ENCODE results near the gene GTF3A.
"Not testable (repeated sequence)": the region's sequence is repeated elsewhere in the genome, so short reads cannot be mapped to it uniquely, and the experiment has no call there.

The GTF3A gene

GRCh38 chr13:27396252-27396846 lies 28.1 kb upstream of the GTF3A start:
- H3K4me3 ChIP-seq (ENCODE audit: low read length): no peak overlapping the region
- no peak for TF ChIP-seq CTCF (conservative IDR thresholded peaks at IDR 0.05; ENCODE audit: low read length)
- no peak for DNase-seq (ENCODE audit: low read depth)

GRCh38 chr13:27398360-27398759 lies 26.1 kb upstream of the GTF3A start:
- DNase-seq (ENCODE audit: low read depth): no peak
- no peak overlapping the region for H3K4me3 ChIP-seq (ENCODE audit: low read length)
- TF ChIP-seq CTCF (conservative IDR thresholded peaks at IDR 0.05; ENCODE audit: low read length): no peak

- not testable (repeated sequence) for DNase-seq (ENCODE audit: low read depth); H3K4me3 ChIP-seq (ENCODE audit: low read length)
These were observed 24.0 kb upstream of the GTF3A start for GRCh38 chr13:27400405-27400804.

- no peak for TF ChIP-seq CTCF (conservative IDR thresholded peaks at IDR 0.05; ENCODE audit: low read length)
- DNase-seq (ENCODE audit: low read depth): no peak
- H3K4me3 ChIP-seq (ENCODE audit: low read length): no peak overlapping the region
These were observed 23.2 kb upstream of the GTF3A start for GRCh38 chr13:27401210-27401609.

GRCh38 chr13:27403203-27403678 lies 21.2 kb upstream of the GTF3A start:
- DNase-seq (ENCODE audit: low read depth): peak; percentile 98
- TF ChIP-seq CTCF (conservative IDR thresholded peaks at IDR 0.05; ENCODE audit: low read length): no peak
- no peak overlapping the region for H3K4me3 ChIP-seq (ENCODE audit: low read length)

- DNase-seq (ENCODE audit: low read depth): no peak
- no peak overlapping the region for H3K4me3 ChIP-seq (ENCODE audit: low read length)
- TF ChIP-seq CTCF (conservative IDR thresholded peaks at IDR 0.05; ENCODE audit: low read length): no peak
These were observed 20.6 kb upstream of the GTF3A start for GRCh38 chr13:27403727-27404385.

- no peak overlapping the region for H3K4me3 ChIP-seq (ENCODE audit: low read length)
- DNase-seq (ENCODE audit: low read depth): no peak
- TF ChIP-seq CTCF (conservative IDR thresholded peaks at IDR 0.05; ENCODE audit: low read length): no peak
These were observed 19.7 kb upstream of the GTF3A start for GRCh38 chr13:27404680-27405079.
